NCI-H524 (cell line): Measurements from ENCODE around the gene B4GALT6.
"Not testable (repeated sequence)": the region's sequence is repeated elsewhere in the genome, so short reads cannot be mapped to it uniquely, and the experiment has no call there.

Experiments
- DNase-seq, 2 experiments: peaks; one replicate each; lab custom pipeline; 2025; lab: John Stamatoyannopoulos, UW

The B4GALT6 gene, protein sequence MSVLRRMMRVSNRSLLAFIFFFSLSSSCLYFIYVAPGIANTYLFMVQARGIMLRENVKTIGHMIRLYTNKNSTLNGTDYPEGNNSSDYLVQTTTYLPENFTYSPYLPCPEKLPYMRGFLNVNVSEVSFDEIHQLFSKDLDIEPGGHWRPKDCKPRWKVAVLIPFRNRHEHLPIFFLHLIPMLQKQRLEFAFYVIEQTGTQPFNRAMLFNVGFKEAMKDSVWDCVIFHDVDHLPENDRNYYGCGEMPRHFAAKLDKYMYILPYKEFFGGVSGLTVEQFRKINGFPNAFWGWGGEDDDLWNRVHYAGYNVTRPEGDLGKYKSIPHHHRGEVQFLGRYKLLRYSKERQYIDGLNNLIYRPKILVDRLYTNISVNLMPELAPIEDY

DNA sequence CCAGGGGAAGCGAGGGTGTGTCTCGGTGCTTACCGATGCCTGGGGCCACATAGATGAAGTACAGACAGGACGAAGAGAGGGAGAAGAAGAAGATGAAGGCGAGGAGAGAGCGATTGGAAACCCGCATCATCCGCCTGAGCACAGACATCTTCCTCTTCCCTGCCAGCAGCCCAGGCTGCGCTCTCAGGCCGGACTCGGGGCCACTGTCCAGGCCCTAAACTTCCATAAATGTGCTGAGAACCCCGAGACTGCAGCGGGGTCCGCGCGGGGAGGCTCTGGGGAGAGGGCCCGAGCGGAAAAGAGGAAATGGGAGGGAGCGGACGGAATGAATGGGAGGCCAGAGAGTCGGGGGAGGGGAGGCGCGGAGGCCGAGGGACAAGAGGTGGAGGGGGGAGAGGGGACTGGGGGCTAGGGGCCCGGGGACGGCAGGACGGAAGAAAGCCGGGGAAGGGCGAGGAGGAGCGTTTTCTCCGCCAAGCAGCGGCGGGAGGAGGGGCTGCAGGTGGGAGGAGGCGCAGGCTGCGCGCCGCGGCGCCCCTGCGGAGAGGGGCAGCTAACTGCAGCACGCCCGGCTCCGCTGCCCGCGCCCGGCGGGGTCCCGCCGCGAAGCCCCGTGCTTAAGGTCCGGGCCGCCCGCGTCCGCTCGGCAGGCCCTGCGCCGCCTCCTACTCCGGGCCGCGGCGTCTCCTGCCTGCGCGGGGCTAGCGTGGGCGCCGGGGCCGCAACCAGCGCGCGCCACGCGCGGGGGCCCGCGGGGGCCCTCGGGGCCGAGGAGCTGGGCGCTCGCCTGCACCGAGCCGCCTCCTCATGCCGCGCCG is at the start of gene B4GALT6:
Gene B4GALT6 (minus strand): TSS at position 303 of the 818 bp plus-strand sequence. CDS start 155 bp downstream, at position 148.
- DNase-seq, result peak; percentile 13 to 61

DNA sequence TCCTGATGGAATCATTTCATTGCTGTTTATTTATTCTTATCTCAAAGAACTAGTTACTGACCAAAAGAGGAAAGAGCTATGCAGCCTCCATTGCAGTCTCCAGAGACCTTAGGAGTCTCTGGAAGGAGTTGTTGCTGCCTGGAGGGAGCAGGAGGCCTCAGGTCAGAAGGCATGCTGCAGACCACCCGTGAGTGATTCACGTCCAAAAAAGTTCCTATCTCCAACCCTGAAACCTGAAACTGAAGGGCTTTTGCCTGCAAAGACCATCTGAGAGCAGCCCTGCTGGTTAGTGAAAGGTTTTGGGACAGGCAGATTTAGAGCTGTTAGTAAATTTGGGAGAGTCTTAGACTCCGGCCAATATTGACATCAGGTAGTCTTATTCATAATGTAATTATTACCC is 47.2 kb upstream of the B4GALT6 start:
- no peak for DNase-seq

DNA sequence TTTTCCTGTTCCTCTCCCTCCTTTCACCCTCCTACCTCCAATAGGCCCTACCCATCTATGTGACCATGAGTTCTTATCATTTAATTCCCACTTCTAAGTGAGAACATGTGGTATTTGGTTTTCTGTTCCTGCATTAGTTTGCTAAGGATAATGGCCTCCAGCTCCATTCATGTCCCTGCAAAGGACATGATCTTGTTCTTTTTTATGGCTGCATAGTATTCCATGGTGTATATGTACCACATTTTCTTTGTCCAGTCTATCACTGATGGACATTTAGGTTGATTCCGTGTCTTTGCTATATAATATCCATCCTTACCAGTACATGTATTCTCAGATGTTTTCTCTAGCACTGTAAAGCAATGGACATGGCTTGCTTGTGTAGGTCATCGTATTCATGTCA is 44.8 kb upstream of the B4GALT6 start:
- not testable (repeated sequence) for DNase-seq

DNA sequence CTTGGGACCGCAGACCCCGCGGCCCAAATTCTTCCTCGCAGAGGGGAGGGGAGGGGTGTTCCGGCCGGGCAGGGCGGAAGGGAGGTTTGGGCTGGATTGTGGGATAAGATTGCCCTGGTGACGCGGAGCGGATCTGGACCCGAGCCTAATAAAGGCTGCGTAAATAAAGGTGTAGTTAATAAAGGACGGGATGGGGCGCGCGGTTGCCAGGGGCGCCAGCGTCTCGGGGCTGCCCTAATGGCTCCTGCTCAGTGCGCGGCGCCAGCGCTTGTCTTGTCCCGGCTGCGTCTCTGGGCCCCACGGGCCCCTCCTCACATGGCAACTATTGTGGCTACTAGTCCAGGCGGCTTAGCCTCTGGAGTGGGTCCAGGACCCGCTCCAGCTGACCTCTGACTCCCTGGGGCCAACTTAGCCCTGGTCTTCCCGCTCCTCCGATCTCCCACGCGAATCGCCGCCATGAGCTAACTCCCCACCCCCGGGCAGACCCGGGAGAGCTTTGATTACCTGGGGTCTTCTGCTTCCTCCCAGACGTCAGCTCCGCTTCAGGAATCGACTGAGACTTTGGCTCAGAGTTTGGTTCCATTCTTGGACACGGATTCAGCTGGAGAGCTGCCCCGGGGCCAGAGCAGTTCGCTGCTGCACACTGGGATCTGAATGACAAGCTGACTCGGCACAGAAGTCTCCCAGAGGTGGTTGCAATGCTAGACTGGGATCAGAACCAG is 39.8 kb upstream of the B4GALT6 start:
- peak in 1 of 2 experiments; percentile 25 for DNase-seq

DNA sequence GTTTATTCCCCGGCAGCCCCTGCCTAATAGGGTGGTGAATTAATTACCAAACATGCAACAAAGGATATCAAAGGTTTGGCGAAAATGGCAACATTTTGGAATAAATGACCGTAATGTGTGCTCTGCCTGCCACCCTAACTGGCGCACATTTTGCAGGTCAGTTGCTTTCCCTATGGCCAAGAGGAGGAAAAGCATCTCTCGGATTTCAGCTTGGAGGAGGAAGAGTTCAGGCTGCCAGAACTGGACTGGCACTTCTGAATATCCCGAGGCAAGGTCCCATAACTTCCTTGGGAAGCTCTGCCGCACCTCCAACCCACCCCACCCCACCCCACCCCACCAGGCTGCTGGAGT is 39.2 kb upstream of the B4GALT6 start:
- no peak for DNase-seq

DNA sequence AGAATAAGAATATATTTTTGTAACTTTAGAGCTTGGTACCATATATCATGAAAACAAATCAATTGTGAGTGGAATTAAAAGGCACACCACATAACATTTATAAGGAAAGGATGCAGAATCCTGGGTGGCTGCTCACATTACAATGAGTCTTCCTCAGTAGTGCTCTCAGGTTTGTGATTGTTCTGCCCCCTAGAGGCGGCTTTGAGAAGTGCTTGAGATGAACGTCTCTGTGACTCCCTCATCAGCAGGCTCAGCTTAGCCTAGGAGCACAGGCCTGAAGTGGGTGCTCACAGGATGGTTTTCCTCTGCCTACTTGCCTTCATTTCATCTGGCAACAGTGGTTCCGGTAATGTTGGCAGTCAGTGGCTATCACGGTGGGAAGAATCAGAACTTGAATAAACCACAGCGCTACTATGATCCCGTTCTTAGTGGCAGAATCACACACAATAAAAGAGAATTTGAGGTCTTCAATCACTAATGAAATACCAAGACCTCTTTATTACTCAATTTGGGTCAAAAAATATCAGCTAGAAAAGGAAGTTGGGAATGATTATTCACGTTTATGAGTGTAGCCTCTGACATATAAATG is 38.1 kb upstream of the B4GALT6 start:
- peak; percentile 66 to 80 for DNase-seq

DNA sequence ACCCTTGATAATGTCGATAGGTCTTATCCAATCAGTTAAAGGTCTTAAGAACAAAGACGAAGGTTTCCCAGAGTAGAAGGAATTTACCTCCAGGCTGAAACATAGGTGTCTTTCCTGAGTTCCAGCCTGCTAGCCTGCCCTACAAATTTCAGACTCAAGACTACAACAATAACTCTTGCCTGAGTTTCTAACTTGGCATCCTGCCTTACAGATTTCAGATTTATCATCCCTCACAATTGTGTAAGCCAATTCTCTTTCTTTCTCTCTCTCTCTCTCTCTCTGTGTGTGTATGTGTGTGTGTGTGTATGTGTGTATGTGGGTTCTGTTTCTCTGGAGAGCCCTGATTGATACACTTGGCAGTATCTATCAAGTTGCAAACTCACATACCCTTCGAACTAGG is 37.2 kb upstream of the B4GALT6 start:
- DNase-seq, result no peak

DNA sequence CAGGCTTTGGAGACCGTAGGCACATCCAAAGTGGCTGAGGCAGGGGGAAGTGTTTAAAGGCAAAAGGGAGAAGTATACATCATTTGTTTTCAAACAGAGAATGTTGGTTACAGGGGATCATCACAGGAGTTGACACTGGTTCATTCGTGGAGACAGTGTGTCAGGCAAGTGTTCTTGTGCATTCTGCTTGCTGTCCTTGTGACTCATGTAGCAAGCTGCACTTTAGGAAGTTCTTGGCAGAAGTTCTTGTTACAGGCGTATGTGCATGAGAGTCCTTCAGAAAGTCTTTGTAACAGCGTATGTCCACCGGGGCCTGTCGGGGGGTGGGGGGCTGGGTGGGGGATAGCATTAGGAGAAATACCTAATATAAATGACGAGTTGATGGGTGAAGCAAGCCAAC is 36.5 kb upstream of the B4GALT6 start:
- no peak for DNase-seq

DNA sequence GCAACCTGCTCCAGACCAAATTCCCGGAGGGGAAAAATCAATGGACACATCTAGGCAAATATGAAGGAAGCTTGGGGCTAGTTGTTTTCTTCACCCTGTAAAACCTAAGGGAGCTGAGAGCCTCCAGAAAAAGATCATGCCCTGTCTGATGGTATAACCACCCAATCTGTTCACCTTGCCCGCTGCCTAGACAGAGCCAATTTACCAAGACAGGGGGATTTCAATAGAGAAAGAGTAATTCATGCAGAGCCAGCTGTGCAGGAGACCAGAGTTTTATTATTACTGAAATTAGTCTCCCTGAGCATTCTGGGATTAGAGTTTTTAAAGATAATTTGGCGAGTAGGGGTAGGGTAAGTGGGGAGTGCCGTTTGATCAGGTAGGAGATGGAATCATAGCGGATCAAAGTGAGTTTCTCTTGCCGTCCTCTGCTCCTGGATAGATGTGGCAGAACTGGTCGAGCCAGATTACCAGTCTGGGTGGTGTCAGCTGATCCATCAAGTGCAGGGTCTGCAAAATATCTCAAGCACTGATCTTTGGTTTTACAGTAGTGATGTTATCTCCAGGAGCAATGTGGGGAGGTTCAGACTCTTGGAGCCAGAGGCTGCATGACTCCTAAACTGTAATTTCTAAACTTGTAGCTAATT is 35.1 kb upstream of the B4GALT6 start:
- DNase-seq, result no peak

DNA sequence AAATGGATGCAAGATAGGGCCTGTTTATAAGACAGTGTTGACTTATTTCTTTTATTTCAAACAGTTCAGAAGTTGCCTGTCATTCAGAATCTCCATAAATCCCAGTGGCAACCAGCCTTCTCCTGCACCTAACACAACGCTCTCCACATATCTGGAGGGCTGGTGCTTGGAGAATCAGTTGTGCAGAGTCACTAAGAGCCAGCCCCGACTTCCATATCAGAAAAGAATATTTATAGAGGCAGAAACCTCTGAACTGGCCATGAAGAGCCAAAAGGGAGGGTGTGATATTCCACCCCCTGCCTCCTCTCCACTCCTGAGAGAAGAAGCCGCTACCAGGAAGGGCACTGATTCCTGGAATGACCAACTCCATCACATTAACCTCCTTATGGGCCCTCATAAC is 34.0 kb upstream of the B4GALT6 start:
- no peak for DNase-seq

DNA sequence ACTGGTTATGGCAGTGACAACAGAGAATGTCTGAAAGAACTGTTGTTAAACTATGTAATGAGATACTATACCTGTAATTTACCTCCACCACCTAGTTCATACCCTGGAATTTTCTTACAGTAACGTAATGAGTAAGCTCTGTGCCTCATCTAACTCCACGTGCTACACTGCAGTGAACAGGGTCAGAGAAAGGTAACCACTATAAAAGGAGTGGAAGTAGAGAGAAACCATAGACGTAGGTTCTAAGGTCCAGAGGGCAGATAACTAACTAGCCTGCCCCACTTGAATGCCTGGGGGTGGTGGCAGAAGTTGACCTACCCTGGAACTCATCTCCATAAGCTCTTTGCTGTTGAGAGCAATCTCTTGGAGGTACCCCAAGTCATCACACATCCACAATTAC is 32.0 kb upstream of the B4GALT6 start:
- DNase-seq, result no peak

DNA sequence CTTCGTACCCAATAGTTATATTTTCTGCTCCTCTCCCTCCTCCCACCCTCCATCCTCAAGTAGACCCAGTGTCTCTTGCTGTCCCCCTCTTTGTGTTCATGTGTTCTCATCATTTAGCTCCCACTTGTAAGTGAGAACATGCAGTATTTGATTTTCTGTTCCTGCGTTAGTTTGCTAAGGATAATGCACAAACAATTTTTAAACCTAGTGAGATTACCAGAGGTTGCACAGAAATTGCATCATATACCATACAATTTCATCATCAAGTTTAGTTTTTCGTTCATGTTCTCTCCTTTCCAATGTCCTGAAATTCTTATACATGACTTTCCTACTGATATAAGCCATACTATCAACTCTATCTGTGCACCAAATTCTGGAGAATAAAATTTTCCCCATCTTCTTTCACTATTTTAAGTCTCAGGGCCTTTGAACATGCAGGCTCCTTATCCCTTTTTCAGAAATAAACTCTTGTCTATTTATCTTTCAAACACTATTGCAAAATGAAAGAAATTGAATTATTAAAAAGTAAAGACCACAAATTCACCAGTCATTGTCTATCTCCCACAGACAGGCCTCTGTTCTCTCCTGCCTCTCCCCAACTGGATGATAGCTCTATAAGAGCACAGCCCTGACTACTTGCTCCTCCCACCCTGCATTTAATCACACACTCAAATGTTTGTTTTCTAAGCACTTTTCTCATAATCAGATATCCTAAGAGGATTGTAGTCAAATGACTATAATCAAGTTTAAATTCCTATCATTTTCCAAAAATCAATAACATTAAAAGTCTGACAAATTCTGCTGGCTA is 27.2 kb upstream of the B4GALT6 start:
- no peak for DNase-seq

DNA sequence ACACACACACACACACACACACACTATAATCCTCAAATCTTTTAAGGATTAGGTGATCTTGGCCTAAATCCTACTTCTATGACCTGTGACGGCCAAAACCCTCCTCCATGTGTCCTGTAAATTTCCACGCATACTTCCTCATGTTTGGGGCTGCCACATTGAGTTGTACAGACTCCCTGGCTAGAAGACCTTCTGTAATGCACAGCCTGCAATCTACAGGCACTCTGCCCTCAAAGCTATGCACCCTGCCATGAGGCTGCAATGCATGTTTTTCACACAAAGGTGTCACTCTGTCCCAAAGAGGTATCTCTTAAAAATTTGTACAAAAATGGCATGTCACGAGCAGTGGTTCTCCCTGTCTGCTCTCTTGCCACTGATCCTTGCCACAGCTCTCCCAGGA is 26.4 kb upstream of the B4GALT6 start:
- DNase-seq, result peak; percentile 16 to 28

DNA sequence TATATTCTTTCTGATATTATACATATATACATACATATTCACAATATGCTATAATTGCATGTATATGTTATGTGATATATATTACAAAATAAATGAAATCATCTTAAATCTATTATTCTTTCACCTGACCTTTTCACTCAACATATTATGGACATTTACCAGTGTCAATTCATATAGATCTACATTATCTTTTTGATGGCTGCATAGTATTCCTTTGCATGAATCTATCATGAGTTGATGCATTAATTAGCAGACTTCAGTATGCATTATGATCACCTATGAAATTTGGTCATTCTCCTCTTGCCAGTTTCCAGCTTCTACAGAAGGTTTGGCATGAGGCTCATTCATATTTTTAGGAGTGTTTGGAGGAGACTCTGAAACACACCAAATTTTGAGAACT is 23.4 kb upstream of the B4GALT6 start:
- DNase-seq, result no peak

DNA sequence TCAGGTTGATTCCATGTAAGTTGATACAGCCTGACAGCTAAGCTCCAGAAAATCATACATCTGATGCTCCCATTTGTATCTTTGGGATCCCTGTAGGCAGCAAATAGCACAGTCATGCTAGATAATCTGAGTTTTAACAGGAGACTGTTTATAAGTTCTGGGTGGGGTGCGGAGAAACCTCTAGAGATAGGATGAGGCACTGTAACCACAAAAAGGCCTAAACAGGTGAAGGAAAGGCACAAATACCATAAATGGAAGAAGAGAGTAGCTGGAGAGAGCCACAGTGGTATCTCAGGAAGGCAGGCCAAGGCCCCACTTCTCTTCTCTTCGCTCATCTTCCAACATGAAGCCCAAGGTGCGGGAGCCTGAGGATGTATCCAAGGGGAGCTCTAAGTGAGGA is 18.1 kb upstream of the B4GALT6 start:
- DNase-seq, result no peak

DNA sequence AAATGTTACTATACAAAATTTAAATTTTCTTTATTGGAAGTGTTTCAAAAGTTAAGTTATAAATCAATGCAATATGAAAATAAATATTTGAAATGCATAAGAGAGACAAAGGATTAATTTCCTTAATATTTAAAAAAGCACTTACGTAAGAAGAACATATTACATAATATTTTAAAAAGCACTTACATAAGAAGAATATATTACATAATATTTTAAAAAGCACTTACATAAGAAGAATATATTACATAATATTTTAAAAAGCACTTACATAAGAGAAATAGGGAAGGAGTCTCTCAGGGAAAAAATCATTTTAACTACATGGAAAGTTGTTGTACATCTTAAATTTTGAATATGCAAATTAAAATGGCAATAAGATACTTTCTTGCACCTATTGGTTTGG is 17.4 kb upstream of the B4GALT6 start:
- DNase-seq, result no peak

DNA sequence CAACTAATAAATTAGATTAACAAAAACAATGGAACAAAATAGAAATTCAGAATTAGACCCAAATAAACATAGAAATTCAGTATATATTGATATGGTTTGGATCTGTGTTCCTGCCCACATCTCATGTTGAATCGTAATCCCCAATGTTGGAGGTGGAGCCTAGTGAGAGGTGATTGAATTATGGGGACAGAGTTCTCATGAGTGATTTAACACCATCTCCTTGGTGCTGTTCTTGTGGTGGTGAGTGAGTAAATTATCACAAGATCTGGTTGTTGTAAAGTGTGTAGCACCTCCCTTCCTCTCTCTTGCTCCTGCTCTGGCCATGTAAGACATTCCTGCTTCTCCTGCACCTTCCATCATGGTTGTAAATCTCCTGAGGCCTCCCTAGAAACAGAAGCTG is 16.6 kb upstream of the B4GALT6 start:
- no peak for DNase-seq

DNA sequence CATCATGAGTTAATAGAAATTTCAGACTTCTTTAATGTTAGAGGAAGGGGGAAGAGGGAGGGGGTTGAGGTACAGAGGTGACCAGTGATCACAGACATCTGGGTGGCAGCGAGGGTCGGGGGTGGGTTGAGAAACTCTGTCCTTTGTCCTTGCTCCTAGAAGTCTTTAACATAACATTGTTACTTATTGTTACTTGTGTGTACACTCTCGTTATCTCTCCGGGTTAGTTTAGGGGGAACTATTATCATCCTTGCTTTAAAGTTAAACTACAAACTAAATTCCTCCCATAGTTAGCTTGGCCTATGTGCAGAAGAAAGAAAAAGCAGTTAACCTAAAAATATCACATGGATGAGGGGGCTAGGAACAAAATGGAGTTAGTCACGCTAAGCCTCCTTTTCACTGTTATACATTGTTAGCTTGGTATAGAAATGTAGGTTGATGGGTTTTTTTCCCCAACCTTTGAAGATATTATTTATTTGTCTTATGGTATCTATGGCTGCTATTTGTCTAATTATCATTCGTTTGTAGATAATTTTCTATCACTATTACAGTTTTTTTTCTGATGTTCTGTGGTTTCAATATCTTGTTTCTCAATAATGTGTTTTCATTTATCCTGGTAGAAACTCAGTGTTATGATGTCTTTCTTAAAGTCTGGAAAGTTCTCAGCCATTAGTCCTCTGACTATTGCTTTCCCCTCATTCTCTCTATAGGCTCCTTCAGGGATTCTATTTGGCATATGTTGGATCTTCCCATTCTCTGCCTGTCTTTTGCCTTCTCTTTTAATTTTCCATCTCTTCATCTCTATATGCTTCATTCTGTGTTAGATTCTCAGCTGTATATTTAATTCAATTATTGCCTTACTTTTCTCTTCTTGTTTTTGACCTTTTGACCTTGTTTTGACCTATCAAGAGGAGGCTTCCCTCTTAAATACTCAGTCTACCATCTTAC is 13.2 kb upstream of the B4GALT6 start:
- no peak for DNase-seq

DNA sequence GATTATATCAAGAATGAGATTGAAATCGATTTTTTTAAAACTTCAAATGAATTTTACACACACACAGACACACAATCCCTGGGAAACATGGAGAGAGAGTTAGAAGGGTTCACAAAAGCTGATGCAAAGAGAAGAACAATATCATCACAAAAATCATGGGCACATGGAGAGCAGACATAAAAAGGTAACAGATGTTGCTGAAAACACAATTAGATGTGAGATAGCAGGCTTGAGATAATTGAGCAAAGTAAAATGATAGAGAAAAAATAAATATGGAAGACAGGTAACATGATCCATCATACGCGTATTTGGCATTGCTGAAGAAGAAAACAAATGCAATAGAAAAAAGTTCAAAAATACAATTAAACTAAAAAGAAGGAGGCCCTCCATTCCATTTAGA is 11.6 kb upstream of the B4GALT6 start:
- no peak for DNase-seq

DNA sequence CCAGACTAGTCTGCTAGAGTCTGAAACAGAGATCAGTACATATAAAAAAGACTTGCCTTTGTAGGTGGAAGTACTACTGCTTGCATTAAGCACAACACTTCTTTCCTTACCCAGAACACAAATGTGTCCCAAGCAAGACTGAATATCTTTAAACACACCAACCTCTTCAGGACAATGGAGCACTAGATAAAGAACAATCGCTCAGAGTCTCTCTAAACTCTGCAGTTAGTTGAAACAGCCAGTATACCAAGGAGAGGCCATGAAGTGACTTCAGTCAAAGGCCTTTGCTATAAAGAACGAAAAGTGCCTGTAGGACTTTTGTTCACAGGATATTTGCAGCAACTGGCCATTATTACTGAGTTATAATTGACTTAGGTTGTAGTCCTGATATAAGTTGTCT is 9.9 kb upstream of the B4GALT6 start:
- no peak for DNase-seq
